Measurements from ENCODE around the gene ZNF747.
"Not testable (repeated sequence)": the region's sequence is repeated elsewhere in the genome, so short reads cannot be mapped to it uniquely, and the experiment has no call there.

The ZNF747 gene

GRCh38 chr16:30557707-30557956, 23.0 kb upstream of the ZNF747 start:
- no peak for DNase-seq

DNA sequence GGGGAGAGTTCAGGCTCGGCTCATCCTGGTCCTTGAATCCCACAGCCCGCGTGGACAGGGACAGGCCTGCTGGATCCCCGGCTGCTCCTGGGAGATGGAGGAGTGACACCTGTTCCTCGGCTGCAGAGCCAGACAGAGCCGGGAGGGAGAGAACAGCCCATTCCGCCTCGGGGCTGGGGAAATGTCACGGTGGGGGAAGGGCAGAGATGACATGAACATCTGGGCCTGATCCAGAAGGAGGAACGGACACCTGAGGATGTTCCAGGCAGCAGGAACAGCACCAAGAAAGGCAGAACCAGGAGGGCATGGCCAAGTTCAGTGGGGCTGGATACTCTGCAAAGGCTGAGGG, 21.4 kb upstream of the ZNF747 start:
- DNase-seq, result no peak

- DNase-seq, result no peak
Measured at GRCh38 chr16:30555315-30556124, 20.9 kb upstream of the ZNF747 start.

DNA sequence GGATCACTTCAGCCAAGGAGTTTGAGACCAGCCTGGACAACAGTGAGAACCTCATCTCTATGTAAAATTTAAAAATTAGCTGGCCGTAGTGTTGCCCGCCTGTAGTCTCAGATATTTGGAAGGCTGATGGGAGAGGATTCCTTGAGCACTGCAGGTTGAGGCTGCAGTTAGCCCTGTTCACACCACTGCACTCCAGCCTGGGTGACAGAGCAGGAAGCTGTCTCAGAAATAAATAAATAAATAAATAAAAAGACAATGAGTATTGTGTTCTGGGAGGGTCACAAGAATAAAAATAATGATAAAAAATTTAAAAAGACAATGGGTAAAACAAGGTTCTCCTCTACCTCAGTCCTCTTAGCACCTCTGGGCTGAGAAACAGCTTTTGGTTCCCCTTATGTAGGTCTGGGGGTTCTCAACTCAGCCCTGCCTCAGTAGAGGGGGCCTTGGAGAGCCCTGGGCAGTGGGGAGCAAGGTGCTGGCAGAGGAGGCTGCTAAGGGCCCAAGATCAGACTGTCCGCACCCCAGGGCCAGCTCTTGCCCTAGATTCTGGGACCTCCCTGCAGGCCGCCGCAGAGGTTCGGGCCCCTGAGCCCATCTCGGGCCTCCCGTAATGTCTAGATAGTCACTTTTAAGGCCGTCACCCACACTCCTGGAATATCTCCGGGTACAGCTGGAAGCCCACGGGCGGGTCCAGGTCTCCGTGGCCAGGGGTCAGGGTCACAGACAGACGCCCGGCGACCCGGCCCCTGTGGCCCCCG, 20.1 kb upstream of the ZNF747 start:
- DNase-seq, result no peak

GRCh38 chr16:30553393-30553899, 18.8 kb upstream of the ZNF747 start:
- no peak for DNase-seq

DNA sequence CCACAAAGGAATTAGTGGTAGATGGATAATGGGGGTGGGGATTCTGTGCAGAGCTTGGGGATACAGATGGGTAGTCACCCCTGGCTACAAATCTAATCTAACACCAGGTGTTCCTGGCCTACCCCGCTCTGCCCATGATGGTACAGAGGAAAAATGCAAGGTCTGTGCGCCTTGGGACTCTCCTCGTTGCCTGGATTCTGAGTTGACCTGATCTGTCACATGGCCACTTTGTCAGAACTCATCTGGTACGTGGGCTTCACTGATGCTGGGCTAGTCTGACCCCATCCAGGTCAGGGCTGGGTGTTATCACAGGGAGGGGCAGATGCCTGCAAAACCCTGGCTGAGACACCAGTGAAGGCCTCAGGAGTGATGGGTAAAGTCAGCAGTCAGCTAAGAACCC, 18.3 kb upstream of the ZNF747 start:
- DNase-seq, result no peak

- no peak for DNase-seq
Measured at GRCh38 chr16:30551781-30552180, 17.1 kb upstream of the ZNF747 start.

DNA sequence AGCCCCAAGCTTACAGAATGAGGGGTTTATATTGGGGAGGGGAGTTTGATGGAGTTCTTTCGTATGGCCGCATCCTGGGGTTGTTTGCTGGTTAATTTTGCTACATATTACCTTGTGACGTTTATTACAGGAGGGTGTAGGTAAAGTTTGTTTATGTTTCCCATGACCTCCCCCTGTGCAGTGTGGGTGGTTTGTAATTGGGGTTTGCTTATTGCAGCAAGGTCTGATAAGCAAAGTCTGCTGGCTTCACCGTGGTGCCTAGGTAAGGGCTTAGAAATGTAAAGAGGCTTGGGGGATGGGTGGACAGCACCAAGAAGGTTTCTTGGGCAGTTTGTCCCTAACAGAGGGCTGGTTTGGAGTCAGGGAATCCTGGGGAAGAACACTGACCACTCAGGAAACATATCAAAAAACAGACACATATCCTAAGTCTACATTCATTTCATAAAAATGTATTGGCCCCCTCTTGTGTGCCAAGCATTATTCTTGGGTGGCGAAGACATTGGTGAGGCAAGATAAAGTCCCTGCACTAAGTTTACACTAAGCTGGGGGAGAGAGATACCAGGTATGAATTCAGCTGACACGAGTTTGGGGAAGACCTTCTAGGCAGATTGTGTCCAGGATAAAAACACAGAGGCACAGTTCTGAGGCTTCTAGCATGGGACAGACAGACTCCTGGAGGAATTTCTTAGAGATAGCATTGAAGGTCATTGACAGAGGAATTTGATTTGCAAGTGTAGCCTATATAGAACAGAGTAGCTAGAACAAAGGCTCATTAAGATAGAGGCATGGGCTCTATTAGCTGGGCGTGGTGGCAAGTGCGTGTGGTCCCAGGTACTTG, 14.0 kb upstream of the ZNF747 start:
- DNase-seq, result no peak

GRCh38 chr16:30546115-30546514, 11.5 kb upstream of the ZNF747 start:
- DNase-seq, result no peak

GRCh38 chr16:30543067-30543466, 8.4 kb upstream of the ZNF747 start:
- DNase-seq, result no peak

DNA sequence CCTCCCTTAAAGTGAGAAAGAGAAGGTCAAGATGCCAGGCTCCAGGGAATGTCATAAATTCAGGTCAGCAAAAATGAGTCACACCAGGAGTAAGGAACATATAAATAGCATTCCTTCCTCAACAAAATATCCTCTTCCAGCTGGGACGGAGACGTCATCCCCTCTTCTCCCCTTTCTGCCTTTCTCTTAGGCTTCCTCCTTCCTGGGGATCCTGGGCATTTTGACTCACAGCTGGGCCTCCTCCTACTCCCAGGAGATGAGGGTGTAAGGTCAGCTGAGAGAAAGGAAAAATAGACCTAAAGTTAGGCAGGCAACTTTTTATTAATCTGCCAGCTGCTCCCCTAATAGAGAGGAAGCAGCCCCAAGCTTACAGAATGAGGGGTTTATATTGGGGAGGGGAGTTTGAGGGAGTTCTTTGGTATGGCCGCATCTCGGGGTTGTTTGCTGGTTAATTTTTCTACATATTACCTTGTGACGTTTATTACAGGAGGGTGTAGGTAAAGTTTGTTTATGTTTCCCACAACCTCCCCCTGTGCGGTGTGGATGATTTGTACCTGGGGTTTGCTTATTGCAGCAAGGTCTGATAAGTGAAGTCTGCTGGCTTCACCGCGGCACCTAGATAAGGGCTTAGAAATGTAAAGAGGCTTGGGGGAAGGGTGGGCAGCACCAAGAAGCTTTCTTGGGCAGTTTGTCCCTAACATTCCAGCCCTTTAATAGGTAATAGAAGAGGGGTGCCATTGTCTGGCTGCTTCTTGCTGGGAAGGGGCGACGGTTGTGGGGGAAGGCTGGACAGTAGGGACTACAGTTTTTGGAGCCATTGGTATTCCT, 7.1 kb upstream of the ZNF747 start:
- no peak for DNase-seq

GRCh38 chr16:30540916-30541464, 6.3 kb upstream of the ZNF747 start:
- DNase-seq, result not testable (repeated sequence)

GRCh38 chr16:30539986-30540526, 5.4 kb upstream of the ZNF747 start:
- DNase-seq, result not testable (repeated sequence)

DNA sequence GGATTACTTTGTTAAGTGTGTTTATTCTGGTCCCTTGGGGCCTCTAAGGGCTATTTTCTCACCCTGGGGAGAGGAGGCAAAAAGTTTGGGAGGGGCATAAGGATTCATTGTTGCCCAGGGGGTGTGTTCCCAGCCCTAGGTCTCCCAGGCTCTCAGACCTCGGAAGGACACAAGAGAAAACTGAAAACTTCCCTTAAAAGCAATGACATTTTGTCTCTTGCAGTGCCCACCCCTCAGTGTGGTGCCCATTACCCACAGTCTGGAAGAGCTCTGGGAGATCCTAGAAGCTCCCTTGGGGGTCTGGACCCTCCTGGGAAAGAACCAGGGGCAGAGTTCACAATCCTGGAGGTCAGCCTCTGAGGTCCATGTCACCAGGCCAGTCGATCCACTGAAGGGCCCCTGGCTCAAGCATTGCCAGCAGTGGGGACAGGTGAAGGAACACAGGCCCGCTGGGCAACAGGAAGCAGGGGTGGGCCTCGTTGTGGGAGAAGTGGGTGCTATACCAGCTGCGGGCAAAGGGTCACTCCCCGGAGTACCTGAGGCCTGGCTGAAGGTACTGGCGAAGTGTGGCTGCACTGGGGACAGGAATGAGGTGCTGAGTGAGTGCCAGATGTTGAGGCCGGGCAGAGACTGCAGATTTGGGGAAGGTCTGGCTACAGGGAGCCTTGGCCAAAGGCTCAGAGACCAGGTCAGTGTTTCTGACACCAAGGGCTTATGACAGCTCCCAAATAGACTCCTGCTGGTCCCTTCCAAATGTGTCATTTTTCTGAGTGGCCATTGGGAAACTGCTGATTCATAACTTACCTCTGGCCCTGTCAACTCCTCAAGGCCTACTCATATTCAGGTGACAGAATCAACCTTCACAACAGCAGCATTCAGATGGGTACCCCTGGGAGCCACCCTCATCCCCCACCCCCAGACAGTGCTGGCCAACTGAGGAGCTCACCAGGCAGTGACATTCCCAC, 4.6 kb upstream of the ZNF747 start:
- no peak for DNase-seq

GRCh38 chr16:30536391-30537024, 1.9 kb upstream of the ZNF747 start:
- DNase-seq, result not testable (repeated sequence)

DNA sequence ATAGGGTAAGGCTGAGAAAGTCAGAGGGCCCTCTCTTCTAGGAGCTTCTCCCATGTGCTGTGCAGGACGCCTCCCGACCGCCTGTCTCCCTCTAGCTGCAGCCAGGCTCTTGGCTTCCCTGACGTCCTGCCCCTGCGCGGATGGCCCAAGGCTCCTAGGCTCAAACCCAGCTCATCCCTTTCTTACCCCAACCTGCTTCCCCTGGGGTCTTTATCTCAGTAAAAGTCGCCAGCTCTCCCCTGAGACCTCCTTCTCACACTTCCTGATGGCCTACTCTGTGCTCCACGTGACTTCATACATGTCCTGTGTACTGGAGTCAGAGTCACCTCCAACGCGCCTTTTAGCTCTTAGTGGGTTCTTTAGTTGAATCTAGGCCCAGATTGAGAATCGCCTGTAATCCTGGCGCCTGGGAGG, 1.1 kb upstream of the ZNF747 start:
- DNase-seq, result peak; percentile 31

GRCh38 chr16:30535106-30535776, 583 bp upstream of the ZNF747 start:
- peak; percentile 48 for DNase-seq

DNA sequence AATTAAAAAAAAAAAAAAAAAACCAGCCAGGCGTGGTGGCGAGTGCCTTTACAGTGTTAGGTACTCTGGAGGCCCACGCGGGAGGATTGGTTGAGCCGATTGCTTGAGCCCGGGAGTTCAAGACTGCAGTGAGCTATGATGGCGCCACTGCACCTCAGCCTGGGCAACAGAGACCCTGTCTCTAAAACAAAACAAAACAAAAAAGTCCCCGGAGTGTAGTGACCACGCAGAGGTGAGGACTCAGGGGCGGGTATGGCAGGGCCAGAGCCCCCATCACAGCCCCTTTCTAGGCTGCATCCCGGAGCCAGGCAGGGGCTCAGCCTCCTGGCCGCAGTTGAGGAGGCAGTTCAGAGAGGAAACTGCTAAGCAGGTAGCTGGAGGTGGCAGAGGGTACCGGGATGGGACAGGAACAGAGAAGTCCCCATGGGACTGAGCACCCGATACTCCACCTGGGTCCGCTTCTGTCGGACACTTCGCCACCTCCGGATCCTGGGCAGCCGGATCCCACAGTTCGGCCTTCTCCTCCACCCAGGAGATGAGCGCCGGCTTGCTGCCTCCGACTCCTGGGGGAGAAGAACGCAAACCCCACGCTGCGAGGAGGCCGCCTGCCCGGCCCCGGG, 800 bp downstream of the ZNF747 start:
- no peak for DNase-seq

DNA sequence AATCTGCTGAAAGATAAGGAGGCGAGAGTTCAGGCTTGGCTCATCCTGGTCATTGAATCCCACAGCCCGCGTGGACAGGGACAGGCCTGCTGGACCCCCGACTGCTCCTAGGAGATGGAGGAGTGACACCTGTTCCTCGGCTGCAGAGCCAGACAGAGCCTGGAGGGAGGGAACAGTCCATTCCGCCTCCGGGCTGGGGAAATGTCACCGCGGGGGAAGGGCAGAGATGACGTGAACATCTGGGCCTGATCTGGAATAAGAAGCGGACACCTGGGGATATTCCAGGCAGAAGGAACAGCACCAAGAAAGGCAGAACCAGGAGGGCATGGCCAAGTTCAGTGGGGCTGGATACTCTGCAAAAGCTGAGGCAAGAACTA, 1.5 kb downstream of the ZNF747 start:
- no peak for DNase-seq
